HG03045 (cell line): Measurements from ENCODE around the gene APOL1.

Experiments
- ATAC-seq: cut with Tn5 transposase; IDR thresholded peaks from one replicate; pipeline ENCODE4 v1.9.1; 2021; ENCODE audit warnings: mild to moderate bottlenecking, moderate library complexity; ENCODE audit not compliant: unreplicated experiment

Gene APOL1

DNA sequence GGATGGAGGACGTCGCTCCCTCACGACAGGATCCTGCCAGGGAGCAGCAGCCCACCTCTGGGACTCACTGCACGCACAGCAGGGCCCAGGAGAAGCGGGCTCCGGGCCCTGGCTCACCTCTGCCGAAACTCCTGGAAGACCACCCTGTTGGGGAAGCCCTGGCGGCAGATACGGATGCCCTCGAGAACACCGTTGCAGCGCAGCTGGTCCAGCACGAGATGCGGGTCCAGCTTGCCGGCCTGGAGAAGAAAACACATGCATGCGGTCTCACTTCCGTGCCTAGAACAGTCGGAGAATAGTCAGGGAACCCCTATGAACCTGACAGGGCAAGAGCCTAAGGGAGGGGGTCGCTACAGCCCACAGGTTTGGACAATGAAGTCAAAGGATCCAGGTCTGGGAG, 52.9 kb downstream of the APOL1 start:
- ATAC-seq: no peak

DNA sequence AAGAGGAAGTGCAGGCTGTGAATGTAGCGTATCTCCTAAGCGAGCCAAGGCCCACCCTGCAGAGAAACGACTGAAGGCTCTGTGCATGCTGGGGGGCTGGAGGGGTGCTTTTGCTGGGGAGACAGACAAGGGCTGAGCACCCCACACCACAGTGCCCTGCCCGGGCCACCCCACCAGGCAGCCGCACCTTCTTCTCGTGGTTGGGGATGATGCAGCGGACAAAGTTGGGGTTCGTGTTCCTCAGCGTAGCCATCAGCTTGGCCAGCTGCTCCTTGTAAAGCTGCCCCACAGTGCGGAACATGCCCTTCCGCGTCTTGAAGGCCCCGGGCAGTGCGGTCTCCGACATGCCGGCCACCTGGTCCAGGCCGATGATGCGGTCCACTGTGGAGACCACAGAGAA, 53.3 kb downstream of the APOL1 start:
- ATAC-seq: no peak

DNA sequence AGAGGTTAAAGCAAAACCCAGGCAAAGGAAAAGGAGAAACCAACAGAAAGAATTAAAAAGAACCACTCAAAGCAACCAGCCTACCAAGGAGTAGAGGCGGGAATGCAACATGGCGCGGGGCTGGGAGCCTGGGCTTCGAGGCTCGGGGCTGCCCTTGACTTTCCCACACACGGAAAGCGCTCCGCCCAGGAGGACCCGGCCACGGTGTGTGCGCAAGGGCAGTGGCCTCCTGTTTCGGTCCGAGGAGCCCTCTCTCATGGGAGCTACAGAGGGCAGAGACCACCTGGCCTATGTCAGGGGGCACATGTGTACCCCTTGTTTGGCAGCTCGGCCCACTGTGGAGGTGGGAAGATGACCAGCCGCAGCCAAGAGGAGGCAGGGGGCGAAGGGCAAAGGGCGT, 55.9 kb downstream of the APOL1 start:
- no peak for ATAC-seq

DNA sequence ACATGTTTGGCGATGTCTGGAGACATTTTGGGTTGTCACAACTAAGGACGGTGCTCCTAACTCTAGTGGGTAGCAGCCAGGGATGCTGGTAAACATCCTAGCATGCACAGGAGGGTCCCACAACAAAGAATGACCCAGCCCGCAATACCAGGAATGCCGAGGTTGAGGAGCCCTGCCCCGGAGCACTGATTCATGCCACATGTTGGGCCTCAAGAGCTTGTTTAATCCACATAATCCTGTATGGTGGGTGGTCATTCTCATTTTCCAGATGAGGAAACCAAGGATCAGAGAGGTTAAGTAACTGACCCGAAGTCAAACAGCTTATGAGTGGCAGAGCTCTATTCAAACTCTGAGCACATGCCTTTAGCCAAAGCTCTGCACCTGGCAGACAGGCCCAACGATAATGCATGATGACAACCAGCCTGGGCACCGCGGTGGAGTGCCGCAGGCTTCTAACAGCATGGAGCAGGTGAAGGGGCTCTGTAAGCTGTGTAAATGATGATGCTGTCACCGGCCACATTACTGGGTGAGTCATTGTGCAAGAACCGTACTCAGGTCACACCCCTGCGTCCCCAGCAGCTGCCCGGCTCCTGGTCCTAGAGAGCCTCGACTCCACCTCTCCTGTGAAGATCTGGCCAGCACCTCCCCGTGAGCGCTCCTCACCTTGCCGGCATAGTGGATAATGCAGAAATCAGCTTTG, 58.6 kb downstream of the APOL1 start:
- ATAC-seq: no peak

DNA sequence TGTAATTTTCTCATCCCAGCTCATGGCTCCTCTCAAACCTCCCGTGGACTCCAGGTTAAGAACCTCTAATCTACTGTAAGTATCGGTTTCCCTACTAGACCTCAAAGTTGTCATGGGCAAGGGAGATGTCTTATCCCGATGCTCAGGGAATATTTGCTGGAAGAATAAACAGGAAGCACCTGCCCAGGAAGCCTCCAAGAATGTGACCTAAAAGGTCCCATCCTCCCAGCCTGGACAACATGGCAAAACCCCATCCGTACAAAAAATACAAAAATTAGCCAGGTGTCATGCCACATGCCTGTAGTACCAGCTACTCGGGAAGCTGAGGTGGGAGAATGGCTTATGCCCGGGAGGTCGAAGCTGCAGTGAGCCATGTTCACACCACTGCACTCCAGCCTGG, 62.4 kb downstream of the APOL1 start:
- ATAC-seq: no peak

DNA sequence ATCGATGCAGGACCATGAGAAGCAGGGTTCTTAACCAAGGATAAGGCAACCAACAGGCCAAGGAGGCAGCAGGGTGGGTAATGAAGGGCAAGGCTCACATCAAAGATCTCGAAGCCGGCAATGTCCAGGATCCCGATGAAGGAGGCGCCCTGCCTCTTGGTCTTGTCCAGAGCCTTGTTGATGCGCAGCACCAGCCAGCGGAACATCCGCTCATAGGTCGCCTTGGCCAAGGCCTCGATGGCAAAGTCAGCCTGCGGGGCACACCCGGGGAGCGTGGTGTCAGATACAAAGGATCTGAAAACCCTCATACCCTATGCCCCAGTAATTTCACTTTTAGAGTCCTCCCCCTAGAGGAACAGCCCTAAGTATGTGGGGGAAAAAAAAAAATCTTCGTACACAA, 63.5 kb downstream of the APOL1 start:
- no peak for ATAC-seq
